Suppressor macrophage (primary cell): ENCODE data around the gene GALNT18.

ENCODE experiments used
- DNase-seq, 4 experiments: peaks; one replicate each; pipeline ENCODE4 v3.0.0-alpha.2; 2020 to 2022

GALNT18 gene

DNA sequence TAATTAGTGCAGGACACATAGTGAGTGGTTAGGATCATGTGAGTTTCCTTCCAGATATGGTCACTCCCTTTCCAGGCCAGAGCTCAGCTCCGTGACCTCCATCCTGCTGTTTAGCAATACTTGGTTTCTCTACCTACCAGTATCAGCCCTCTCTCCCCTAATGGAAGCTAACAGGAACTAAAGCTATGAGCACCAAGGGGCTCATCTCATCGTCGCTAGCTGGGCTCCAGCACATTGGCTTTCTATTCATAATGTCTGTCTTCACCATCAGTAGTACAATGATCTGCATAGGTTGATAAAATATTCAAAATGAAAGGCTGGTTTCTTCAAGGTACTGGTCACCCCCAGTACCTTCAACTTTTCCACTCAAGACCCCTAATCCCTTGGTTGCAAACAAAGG is 2.4 kb upstream of the GALNT18 start:
- DNase-seq: no peak

DNA sequence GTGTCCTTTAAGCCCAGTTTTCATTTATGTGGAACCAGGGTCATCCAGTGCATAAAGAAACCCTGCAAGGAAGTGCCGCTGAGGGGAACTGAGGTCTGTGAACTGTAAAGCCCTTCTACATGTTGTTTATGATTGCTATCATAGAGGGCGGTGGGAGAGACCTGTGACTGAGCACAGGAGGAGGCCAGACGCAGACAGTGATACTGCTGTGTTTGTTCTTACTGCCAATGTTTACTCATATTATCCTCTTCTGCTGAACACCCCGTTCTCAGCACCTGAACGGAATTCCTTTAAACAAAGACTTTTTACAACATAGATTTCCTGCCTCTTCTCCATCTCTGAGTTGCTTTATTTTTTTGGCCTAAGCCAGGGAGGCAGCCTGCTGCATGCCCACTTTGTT is 967 bp upstream of the GALNT18 start:
- no peak for DNase-seq

DNA sequence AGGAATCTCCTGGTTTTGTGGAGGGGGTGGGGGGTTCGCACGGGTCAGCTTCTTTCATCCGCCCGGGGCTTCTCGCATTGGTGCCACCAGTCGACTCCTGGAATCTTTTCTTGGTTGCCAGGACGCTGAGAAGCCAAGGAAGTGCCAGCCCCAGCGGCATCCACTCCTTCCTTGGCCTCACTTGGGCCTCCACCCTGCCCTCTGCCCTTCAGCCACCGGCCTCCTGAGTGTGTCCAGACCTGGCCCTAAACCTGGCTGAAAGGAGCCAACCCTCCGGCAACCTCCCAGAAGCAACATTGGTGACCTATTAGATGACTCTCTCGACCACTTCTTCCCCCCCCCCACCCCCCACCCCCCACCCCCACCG is 518 bp upstream of the GALNT18 start:
- no peak for DNase-seq

DNA sequence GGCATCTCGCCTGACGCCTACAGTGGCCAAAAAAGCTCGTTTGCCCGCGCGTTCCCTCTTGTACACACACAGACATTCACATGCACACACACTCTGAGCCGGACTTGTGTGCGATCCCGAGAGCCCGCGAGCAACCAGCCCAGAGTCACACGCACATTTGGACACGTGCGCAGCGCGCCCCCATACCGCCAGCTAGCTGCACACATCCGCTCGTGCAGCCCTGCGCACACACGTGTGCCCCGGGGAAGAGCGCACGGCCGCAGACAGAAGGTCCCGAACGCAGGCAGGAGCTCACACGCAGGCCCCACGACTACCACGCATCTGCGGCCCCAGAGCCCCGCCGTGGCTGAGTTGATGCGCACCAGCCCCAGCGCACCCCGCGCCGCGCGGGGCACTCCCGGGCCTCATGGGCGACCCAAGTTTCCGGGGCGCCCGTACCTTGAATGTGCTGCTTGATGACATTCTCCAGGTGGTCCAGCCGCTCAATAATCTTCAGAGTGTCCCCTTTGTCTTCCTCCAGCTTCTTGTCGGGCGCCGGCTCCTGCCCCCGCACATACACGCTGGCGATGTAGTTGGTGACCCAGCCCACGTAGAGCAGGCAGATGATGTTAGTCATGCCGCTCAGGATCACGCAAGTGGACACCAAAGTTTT is 758 bp downstream of the GALNT18 start:
- peak; percentile 11 to 44 (median 38) for DNase-seq

GRCh38 chr11:11620173-11620920 is 1.5 kb downstream of the GALNT18 start:
- DNase-seq: peak in 1 of 4 experiments; percentile 4

DNA sequence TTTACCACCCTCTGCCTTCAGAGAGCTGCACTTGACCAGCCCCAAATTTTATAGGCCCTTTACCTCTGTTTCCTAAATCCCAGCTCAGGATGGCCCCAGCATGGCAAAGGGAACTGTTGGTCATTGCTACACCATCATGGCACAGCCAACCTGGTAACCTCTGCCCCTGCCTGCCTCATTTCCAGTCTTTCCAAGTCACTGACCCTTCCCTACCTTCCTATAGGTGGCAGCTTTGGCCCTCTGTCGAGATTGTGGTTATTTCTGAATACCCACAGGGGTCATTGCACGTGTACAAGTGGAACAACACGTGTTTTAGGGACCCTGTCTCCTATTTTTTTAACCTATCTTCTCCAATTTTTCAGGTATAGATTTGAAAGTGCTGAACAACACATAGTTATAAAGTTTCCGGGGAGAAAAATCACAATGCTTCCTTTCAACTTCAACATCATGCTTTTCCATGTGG is 2.8 kb downstream of the GALNT18 start:
- no peak for DNase-seq

DNA sequence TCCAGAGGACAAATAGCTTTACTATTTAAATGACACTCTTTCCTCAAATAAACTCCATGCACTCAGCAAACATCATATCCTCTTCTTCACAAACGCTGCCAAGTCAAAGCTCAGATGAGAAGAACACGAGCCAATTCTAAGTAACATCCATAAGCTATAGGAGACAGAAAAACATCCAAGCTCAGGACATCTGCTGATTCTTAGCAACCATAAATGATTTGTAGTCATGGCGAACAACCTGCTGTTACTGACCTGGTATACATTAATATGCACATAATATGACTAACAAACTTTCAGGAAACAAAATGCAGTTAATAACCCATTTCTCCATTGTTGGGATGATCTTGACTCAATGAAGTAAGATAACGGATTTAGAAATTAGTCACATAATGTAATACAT is 6.7 kb downstream of the GALNT18 start:
- no peak for DNase-seq

DNA sequence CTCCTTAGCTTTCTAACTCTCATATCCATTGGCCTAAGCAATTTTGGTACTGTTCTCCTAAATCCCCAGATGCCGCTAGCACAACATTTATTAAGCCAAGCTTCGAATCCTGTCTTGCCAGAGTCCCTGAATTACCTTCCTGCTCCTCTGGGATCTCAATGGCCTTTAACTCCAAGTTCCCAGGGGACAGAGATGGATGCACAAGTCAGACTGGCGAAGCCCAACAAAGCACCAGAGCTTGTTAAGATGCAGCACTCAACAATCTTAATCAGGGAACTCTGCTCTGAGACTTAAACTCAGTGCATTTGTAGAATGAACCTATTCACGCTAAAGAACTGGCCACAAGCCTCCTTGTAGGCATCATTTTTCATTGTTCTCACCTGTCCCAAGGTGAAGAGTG is 9.4 kb downstream of the GALNT18 start:
- DNase-seq: no peak

- DNase-seq: no peak
Measured at GRCh38 chr11:11611381-11611780, 10.4 kb downstream of the GALNT18 start.

DNA sequence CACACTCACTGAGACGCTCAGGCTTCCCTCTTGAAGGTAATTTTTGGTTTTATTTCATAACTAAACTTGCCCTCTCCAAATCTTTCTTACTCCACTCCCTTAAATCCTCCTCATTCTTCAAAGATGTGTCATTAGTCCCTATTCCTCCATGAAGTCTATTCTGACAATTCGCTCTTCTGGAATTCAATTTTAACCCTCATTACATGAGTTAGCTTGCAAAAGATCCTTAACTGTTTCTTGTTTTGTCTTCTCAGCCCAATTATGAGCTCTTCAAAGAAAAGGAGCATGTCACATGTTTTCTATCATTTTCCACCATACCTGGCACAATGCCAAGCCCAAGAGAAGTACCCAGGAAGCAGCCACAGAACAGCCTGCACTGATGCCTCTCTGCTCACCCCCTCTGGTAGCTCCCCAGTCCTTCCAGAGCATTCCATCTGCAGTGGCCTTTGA is 13.0 kb downstream of the GALNT18 start:
- no peak for DNase-seq

GRCh38 chr11:11607772-11608171 is 14.0 kb downstream of the GALNT18 start:
- DNase-seq: no peak

- no peak for DNase-seq
Measured at GRCh38 chr11:11605821-11606450, 15.9 kb downstream of the GALNT18 start.

DNA sequence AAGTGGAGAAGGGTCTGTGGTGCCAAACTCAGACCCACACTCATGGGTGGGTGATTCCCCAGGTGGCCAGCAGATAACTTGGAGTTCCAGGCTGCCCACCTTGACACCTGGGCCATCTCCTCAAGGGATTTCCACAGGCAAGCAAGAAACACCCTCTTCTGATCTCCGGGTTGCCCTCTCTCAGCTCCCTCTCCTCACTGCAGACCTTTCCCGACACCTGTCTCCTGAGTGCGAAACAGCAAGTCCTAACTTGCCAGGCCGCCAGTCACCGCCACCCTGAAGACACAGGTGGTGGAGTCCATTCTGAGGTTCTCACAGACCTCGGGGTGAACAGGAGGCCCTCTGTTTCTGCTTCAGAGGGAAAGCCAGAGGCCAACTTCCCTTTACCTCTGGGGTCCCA is 16.6 kb downstream of the GALNT18 start:
- DNase-seq: no peak

GRCh38 chr11:11604370-11604990 is 17.3 kb downstream of the GALNT18 start:
- no peak for DNase-seq

GRCh38 chr11:11602011-11602410 is 19.8 kb downstream of the GALNT18 start:
- DNase-seq: no peak

DNA sequence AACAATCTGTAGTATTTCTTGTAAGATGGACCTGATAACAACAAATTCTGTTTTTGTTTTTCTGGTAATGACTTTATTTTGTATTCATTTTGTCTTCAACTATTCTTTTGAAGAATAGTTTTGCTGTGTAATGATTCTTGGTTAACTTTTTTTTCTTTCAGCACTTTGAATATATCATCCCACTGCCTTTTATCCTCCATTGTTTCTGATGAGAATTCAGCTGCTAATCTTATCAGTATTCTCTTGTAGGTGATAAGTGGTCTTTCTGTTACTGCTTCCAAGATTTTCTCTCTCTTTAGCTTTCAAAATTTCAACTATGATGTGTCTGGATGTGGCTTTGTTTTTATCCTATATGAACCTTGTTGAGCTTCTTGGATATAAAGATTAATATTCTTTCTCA is 21.5 kb downstream of the GALNT18 start:
- no peak for DNase-seq

DNA sequence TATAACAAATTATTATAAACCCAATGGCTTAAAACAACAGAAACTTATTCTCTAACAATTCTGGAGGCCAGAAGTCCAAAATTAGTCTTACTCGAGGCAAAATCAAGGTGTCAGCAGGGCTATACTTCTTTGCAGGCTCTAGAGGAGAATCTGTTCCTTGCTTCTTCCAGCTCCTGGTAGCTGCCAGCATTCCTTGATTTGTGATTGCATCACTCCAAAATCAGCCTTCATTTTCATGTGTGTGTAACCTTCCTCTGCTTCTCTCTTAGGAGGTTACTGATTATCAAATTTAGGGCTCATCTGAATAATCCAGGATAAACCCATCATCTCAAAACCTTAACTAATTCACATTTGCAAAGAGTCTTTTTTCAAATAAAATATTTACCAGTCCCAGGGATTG is 23.6 kb downstream of the GALNT18 start:
- DNase-seq: no peak

DNA sequence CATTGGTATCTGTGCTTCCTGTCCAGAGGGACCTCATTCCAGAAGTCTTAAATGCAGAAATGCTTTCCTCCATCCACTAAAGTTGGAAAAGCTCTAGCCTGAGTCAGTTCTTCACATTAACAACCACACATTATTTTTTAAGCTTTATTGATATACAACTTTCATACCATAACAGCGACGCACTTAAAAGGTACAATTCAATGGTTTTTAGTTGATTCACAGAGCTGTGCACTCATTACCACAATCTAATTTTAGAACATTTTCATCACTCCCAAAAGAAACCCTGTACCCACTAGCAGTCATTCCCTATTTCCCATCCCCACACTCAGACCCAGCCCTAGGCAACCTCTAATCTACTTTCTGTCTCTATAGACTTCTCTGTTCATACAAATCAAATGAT is 27.6 kb downstream of the GALNT18 start:
- no peak for DNase-seq

- no peak for DNase-seq
Measured at GRCh38 chr11:11592146-11592684, 29.6 kb downstream of the GALNT18 start.

DNA sequence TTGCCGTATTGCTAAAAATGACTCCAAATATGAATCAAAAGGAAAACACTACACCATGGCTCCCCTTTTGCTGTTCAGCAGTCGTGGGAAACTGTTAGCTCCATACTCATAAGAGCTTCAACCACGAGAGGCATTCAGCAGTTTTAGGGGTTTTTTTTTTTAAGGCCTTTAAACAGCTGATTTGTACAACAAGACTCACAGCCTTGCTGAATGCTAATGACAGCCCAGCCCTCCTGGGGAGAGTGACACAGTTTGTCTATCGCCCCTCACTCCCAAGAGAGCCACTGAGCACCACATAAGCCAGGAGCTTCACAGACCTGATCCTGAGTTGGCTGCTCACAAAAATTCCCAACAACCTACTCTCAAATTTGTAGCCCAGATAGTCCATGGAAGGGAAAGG is 32.4 kb downstream of the GALNT18 start:
- no peak for DNase-seq

- DNase-seq: no peak
Measured at GRCh38 chr11:11588891-11589290, 32.9 kb downstream of the GALNT18 start.

- DNase-seq: no peak
Measured at GRCh38 chr11:11588243-11588642, 33.6 kb downstream of the GALNT18 start.

- DNase-seq: peak in 1 of 4 experiments; percentile 12
Measured at GRCh38 chr11:11587122-11587521, 34.7 kb downstream of the GALNT18 start.
